Measurements from ENCODE around the gene WDFY4. TPM values are rescaled to one million over a fixed set of nuclear protein-coding genes. Genes with fewer than 3 reads are reported as not detected.

WDFY4 gene
- total RNA-seq, 1 experiment from 2014 or later: not detected

DNA sequence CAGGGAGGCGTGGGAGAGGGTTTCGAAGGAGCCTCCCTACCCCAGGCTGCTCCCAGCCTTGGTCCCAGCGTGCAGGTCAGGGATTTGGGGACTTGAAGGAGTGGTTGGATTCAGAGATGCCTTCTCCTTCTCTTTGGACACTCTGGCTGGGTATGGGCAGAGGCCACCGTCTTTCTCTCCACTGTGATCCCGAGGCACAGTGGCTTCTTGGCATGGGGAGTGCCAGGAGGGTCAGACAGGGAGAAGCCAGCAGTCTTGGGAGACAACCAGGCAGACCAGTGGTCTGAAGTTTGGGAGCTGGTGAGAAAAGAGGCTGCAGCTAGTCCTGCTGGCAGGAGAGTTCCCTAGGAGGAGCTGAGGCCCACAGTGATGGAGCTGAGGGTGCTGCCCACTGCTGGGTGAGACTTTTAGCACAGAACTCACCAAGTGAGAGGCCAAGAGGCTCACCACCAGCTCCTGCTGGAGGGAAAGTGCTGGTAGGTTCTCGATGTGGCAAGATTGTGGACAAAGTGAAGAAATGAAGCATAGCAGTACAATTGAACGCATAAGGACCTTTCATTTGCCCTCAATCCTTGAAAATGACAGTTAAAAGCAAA, 35.2 kb upstream of the WDFY4 start:
- H4K8ac ChIP-seq (replicated peaks; ENCODE audit: insufficient read length, low read depth, low read length): no peak overlapping the region
- no peak overlapping the region for H2AFZ ChIP-seq (ENCODE audit: low read length)
- no peak overlapping the region for H3K4me2 ChIP-seq (ENCODE audit: insufficient read depth, insufficient read length, low read length)
- H3K79me2 ChIP-seq (ENCODE audit: insufficient read depth, low read length): no peaks in the 10 kb centered on the region
- H3K18ac ChIP-seq (ENCODE audit: insufficient read length, low read depth, low read length): no peak overlapping the region
- H2AK5ac ChIP-seq (ENCODE audit: insufficient read length, low read length): no peak overlapping the region
- no peak overlapping the region for H3K23ac ChIP-seq (ENCODE audit: insufficient read length, low read depth, low read length)
- H3K79me1 ChIP-seq (ENCODE audit: insufficient read depth, low read depth, low read length, poor library complexity, severe bottlenecking): no peaks in the 10 kb centered on the region
- no peak overlapping the region for H3K56ac ChIP-seq (ENCODE audit: insufficient read length, low read depth, low read length)
- H3K9me3 ChIP-seq (ENCODE audit: control insufficient read depth, low read depth, low read length): no peaks in the 10 kb centered on the region
- no peak overlapping the region for H3K27ac ChIP-seq (ENCODE audit: insufficient read length, low read depth, low read length)
- H4K5ac ChIP-seq (ENCODE audit: insufficient read length, low read depth, low read length): no peak overlapping the region
- no peak overlapping the region for H2BK5ac ChIP-seq (ENCODE audit: insufficient read length, low read length)
- no peak overlapping the region for H2BK20ac ChIP-seq (ENCODE audit: low read depth, low read length, poor library complexity, severe bottlenecking)
- no peak overlapping the region for H2BK15ac ChIP-seq (ENCODE audit: low read depth, low read length)
- H3K9me3 Mint-ChIP-seq: no peaks in the 10 kb centered on the region; a peak in 1 of 5 replicates
- H3K4me1 ChIP-seq (ENCODE audit: insufficient read depth, low read length): no peaks in the 10 kb centered on the region
- no peak overlapping the region for H3K4ac ChIP-seq (ENCODE audit: low read depth, low read length)
- TF ChIP-seq, protein P1, sequence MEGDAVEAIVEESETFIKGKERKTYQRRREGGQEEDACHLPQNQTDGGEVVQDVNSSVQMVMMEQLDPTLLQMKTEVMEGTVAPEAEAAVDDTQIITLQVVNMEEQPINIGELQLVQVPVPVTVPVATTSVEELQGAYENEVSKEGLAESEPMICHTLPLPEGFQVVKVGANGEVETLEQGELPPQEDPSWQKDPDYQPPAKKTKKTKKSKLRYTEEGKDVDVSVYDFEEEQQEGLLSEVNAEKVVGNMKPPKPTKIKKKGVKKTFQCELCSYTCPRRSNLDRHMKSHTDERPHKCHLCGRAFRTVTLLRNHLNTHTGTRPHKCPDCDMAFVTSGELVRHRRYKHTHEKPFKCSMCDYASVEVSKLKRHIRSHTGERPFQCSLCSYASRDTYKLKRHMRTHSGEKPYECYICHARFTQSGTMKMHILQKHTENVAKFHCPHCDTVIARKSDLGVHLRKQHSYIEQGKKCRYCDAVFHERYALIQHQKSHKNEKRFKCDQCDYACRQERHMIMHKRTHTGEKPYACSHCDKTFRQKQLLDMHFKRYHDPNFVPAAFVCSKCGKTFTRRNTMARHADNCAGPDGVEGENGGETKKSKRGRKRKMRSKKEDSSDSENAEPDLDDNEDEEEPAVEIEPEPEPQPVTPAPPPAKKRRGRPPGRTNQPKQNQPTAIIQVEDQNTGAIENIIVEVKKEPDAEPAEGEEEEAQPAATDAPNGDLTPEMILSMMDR (conservative IDR thresholded peaks at IDR 0.05): peak; percentile 11; the same call in 1 of the 3 replicates
- H2BK120ac ChIP-seq (ENCODE audit: low read depth, low read length, poor library complexity, severe bottlenecking): no peak overlapping the region
- 0 out of 2 replicates have a peak overlapping the region, but pooled peaks have one; percentile 34 for H3K14ac ChIP-seq (ENCODE audit: insufficient read depth, low read length)
- no peaks in the 10 kb centered on the region for H3K23me2 ChIP-seq (ENCODE audit: insufficient read length, low read depth, low read length, poor library complexity, severe bottlenecking)
- H3K27me3 Mint-ChIP-seq (ENCODE audit: low read depth): peaks cover 35% of the 10 kb centered on the region
- H3K4me3 Mint-ChIP-seq: no peak overlapping the region
- no peaks in the 10 kb centered on the region for H4K20me1 ChIP-seq (ENCODE audit: control insufficient read depth, insufficient read depth, insufficient read length)
- no peak overlapping the region for H3T11ph ChIP-seq (ENCODE audit: low read length)
- H3K4me1 Mint-ChIP-seq: no peaks in the 10 kb centered on the region
- H3K9ac ChIP-seq (ENCODE audit: extremely low read depth, insufficient read length, low read length): no peak overlapping the region
- H2BK12ac ChIP-seq (ENCODE audit: insufficient read length, low read depth, low read length): no peak overlapping the region
- no peak for DNase-seq
- no CpG with 5 or more reads among the region's 7 CpGs for WGBS (ENCODE audit: extremely low coverage, insufficient read length, low lambda C conversion rate)
- no peak overlapping the region for H4K91ac ChIP-seq (ENCODE audit: insufficient read length, low read depth, low read length)
- no peak overlapping the region for H3K27ac Mint-ChIP-seq
- H3K27me3 ChIP-seq (ENCODE audit: insufficient read depth, low read length): no peaks in the 10 kb centered on the region
- H3K36me3 Mint-ChIP-seq (ENCODE audit: insufficient read depth in 1 of 3, low read depth in 3 of 3): no peaks in the 10 kb centered on the region; a peak in 1 of 7 replicates

Measured in H9 (cell line).